Measurements from ENCODE around the gene KLF18. TPM values are rescaled to one million over a fixed set of nuclear protein-coding genes. Genes with fewer than 3 reads are reported as not detected.
A peak's percentile ranks its signal among the peaks of the same experiment; 100 is the strongest.
"Not testable (repeated sequence)": the region's sequence is repeated elsewhere in the genome, so short reads cannot be mapped to it uniquely, and the experiment has no call there.

KLF18 gene
- total and polyA plus RNA-seq, 12 donors: not detected

- TF ChIP-seq CTCF (IDR thresholded peaks at IDR 0.05) (no peak), POLR2A (IDR thresholded peaks at IDR 0.05) (no peak)
- Histone ChIP-seq H3K9me3 (replicated peaks in 1 of 3) (no peaks in the 10 kb centered on the region), H3K27me3 (no peaks in the 10 kb centered on the region), H3K4me3 (no peak overlapping the region), H3K27ac (no peak overlapping the region), H3K4me1 (replicated peaks in 1 of 2) (no peaks in the 10 kb centered on the region), H3K36me3 (replicated peaks in 1 of 2) (no peaks in the 10 kb centered on the region)
- WGBS, 4 donors: 88 to 94% (median 92%) methylated on average over 28 of the region's 28 CpGs
- DNase-seq: no peak
- intact Hi-C loops (cut with DNase I): no loop called here
These were observed 5.3 kb upstream of the KLF18 start for GRCh38 chr1:44146536-44147361.

DNA sequence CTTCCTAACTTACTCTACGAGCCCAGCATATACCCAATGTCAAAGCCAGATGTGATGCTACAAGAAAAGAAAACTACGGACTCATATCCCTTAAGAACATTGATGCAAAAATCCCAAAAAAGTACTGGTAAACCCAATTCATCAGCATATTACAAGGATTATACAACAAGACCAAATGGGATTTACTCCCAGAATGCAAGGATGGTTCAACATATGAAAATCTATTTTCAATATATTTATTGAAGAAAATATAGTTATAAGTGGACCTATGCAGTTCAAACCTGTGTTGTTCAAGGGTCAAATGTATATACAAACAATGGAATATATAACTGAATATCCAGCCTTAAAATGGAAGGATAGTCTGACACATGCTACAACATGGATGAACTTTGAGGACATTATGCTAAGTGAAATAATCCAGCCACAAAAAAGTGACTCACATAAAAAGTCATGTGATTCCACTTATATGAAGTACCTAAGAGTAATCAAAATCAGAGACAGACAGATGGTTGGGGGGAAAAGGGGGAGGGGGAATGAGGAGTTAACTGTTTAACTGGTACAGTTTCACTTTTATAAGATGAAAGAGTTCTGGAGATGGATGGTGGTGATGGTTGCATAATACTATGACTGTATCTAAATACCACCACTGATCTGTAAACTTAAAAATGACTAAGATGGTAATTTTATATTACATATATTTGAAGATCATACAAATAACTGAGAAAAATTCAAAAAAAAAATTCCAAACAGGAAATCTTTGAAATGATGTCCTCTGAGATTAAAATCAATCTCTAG, 3.7 kb upstream of the KLF18 start:
- Histone ChIP-seq H3K36me3 (replicated peaks in 1 of 2) (no peaks in the 10 kb centered on the region), H3K4me3 (no peak overlapping the region), H3K9me3 (replicated peaks in 1 of 3) (no peaks in the 10 kb centered on the region), H3K27ac (no peak overlapping the region), H3K4me1 (replicated peaks in 1 of 2) (no peaks in the 10 kb centered on the region), H3K27me3 (no peaks in the 10 kb centered on the region)
- WGBS, 4 donors: 89 to 98% (median 92%) methylated on average over 2 of the region's 2 CpGs
- TF ChIP-seq CTCF (IDR thresholded peaks at IDR 0.05) (no peak), POLR2A (IDR thresholded peaks at IDR 0.05) (no peak)
- intact Hi-C loops (cut with DNase I): no loop called here
- no peak for DNase-seq

GRCh38 chr1:44139565-44139964, 1.9 kb downstream of the KLF18 start:
- intact Hi-C loops (cut with DNase I); H3K9me3 ChIP-seq (replicated peaks in 1 of 3); H3K27me3 ChIP-seq; DNase-seq; H3K27ac ChIP-seq; H3K4me3 ChIP-seq; H3K4me1 ChIP-seq (replicated peaks in 1 of 2); H3K36me3 ChIP-seq (replicated peaks in 1 of 2): not testable (repeated sequence)
- 85 to 98% (median 90%) methylated on average over 5 to 8 of the region's 8 CpGs for WGBS, 4 donors

GRCh38 chr1:44138239-44138638, 3.2 kb downstream of the KLF18 start:
- Histone ChIP-seq H3K36me3 (replicated peaks in 1 of 2) (no peaks in the 10 kb centered on the region), H3K27ac (no peak overlapping the region), H3K9me3 (replicated peaks in 1 of 3) (no peaks in the 10 kb centered on the region), H3K4me1 (replicated peaks in 1 of 2) (no peaks in the 10 kb centered on the region), H3K27me3 (no peaks in the 10 kb centered on the region), H3K4me3 (no peak overlapping the region)
- 83 to 97% (median 87%) methylated on average over 3 of the region's 3 CpGs for WGBS, 4 donors
- no peak for TF ChIP-seq POLR2A (IDR thresholded peaks at IDR 0.05)
- no peak for TF ChIP-seq CTCF (IDR thresholded peaks at IDR 0.05)
- peak in 1 of 7 donors; percentile 9 for DNase-seq
- intact Hi-C loops (cut with DNase I): no loop called here
